Coronary artery (tissue), 2 donors: Measurements from ENCODE around the gene CDK11B.

Source experiments
- DNase-seq: peaks from one replicate; pipeline ENCODE4 v3.0.0-alpha.2; 2017; ENCODE audit warnings: low spot score
- H3K27ac ChIP-seq, 2 donors: fragments of 200-600 bp; sonication (generic); one replicate each; pipeline ENCODE4 v1.5.1; 2016 to 2019
- H3K4me3 ChIP-seq: fragments of 200-600 bp; sonication (generic); 2 replicates; pipeline ENCODE4 v1.5.1; 2016; ENCODE audit warnings: mild to moderate bottlenecking, moderate library complexity
- TF ChIP-seq, protein P1 (sequence below): fragments of 200-600 bp; sonication (generic); IDR thresholded peaks from one replicate; pipeline ENCODE4 v1.5.1; 2019; ENCODE audit warnings: antibody characterized with exemption

The CDK11B gene

DNA sequence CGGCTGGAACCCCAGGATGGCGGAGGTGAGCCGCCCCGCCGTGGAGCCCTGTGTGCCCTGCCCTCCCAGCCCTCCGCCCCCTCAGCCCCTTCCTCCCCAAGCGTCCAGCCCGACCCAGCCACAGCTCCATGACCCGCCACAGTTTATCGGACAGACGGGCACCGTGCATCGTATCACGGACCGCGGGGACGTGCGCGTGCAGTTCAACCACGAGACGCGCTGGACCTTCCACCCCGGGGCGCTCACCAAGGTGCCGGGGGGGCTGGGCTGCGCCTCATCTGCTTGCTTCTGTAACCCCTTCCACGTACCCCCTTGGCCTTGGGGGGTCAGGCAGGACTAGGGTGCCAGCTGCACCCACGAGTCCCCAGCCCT, 33.4 kb downstream of the CDK11B start:
- DNase-seq: no peak
- H3K27ac ChIP-seq: no peak overlapping the region
- no peak overlapping the region for H3K4me3 ChIP-seq
- TF ChIP-seq, protein P1, sequence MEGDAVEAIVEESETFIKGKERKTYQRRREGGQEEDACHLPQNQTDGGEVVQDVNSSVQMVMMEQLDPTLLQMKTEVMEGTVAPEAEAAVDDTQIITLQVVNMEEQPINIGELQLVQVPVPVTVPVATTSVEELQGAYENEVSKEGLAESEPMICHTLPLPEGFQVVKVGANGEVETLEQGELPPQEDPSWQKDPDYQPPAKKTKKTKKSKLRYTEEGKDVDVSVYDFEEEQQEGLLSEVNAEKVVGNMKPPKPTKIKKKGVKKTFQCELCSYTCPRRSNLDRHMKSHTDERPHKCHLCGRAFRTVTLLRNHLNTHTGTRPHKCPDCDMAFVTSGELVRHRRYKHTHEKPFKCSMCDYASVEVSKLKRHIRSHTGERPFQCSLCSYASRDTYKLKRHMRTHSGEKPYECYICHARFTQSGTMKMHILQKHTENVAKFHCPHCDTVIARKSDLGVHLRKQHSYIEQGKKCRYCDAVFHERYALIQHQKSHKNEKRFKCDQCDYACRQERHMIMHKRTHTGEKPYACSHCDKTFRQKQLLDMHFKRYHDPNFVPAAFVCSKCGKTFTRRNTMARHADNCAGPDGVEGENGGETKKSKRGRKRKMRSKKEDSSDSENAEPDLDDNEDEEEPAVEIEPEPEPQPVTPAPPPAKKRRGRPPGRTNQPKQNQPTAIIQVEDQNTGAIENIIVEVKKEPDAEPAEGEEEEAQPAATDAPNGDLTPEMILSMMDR: no peak

DNA sequence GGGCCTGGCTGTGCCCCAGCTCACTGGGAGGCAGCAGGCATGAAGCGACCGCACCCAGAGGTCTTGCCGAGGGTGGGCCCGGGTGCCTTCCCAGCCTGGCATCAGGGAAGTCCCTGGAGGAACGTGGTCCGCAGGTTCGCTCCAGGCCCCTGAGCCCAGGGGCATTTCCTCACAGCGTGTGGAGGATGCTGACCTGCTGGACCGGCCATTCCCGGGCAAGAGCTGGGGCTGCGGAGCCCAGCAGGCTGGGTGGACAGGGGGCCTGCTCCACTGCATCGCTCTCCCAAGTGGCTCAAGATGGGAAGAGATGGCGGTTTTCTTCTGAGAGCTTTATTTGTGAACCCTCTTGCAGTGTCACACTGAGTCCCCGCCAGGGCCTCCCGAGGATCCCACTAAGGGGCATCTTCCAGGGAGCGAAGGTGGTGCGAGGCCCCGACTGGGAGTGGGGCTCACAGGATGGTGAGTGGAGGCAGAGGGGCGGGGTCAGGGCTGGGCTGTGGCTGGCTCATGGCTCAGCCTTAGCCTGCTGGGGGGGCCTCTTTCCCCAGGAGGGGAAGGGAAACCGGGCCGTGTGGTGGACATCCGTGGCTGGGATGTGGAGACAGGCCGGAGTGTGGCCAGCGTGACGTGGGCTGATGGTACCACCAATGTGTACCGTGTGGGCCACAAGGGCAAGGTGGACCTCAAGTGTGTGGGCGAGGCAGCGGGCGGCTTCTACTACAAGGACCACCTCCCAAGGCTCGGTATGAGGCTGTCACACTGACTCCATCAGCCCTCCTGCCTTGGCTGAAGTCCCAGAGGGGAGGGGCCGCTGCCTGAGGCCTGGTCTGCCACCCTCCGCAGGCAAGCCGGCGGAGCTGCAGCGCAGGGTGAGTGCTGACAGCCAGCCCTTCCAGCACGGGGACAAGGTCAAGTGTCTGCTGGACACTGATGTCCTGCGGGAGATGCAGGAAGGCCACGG, 34.1 kb downstream of the CDK11B start:
- Histone ChIP-seq H3K27ac (no peak overlapping the region), H3K4me3 (no peak overlapping the region)
- TF ChIP-seq, protein P1: no peak
- DNase-seq: no peak

DNA sequence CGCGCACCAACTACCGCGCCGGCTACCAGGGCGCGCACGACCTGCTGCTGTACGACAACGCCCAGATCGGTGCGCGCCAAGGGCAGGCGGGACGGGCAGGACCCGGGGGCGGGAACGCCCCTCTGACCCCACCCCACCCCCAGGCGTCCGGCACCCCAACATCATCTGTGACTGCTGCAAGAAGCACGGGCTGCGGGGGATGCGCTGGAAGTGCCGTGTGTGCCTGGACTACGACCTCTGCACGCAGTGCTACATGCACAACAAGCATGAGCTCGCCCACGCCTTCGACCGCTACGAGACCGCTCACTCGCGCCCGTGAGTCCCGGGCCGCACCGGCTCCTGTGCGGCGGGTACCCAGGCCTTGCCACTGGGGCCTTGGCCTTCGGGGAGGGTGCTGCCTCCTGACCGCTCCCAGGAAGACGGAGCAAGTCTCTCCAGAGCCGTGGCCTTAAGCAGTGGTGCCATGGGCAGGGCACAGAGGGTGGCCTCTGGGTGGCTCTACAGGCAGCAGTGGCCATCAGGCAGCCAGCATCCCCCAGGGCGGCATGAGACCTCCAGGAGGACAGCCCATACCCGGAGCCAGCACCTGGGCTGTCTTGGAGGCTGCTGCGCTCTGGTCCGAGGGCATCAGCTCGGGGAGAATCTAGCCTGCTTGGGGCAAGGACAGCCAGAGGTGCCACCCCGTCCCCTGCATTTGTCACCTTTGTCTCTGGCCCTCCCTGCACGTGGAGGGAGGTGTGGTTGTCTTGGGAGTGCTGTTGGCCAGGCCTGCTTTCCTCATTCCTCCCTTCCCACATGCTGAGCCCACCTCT, 35.0 kb downstream of the CDK11B start:
- no peak for DNase-seq
- TF ChIP-seq, protein P1: no peak

DNA sequence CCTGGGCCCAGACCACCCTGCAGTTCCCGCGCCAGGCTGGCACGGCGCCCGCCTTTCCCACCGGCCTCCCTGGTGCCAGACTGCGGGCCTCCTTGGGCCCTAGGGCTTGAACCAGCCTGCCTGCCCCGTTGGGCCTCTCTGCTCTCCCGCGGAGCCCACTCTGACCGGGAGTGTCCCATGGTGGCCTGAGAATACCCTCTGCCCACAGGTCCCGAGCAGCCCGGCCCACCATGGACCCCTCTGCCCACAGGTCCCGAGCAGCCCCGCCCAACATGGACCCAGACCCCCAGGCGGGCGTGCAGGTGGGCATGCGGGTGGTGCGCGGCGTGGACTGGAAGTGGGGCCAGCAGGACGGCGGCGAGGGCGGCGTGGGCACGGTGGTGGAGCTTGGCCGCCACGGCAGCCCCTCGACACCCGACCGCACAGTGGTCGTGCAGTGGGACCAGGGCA, 35.6 kb downstream of the CDK11B start:
- TF ChIP-seq, protein P1: no peak
- no peak for DNase-seq
- Histone ChIP-seq H3K27ac (no peak overlapping the region), H3K4me3 (no peak overlapping the region)

More for the DNA sequence above, 35.0 kb downstream of the CDK11B start:
- Histone ChIP-seq H3K27ac (no peak overlapping the region), H3K4me3 (no peak overlapping the region)

DNA sequence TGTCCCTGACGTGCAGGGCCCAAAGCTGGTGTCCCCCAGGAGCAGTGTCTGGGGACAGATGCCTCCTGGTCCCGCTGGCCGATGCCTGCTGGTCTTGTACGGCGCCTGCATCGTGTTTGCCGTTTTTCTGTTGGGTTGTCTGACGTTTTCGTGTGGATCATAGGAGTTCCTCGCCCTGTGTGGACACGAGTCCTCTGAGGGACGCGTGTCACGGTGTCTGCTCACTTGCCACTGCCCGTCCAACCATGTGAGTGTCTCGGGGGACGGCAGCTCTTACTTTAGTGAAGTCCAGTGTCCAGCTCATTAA, 36.1 kb downstream of the CDK11B start:
- Histone ChIP-seq H3K27ac (no peak overlapping the region), H3K4me3 (no peak overlapping the region)
- TF ChIP-seq, protein P1: no peak
- DNase-seq: no peak

DNA sequence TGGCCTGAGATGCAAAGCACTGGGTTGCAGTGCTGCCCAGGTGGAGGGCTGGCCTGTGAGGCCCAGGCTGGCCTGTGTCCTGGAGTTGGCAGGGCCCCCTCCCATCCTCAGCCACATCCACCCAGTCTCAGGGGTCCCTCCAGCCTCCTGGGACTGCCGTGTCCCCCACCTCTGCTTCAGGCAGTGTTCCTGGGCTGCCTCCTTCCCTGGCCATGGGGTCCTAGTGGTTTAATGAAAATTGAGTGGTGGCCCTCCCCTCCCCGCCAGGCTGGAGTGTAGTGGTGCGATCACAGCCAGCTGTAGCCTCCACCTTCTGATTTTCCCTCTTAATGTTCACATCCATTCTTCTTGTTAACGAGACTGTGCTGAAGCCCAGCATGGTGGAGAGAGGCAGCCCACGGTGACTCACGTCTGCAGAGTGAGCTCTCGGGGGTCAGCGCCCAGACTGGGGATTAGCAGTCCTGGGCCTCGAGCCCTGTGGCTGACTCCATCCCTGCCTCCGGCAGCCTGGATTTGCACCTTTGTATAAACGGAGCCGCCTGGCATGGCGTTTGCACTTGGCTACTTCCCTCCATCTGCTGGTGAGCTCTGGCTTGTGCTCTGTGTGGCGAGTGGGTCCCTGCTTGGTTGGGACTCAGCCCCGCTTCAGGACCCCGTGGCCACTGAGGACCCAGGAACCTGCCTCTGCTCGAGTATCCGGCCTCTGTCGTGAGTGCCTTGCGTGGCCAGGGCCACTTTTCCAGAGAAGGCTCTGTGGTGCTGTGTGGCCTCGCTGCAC, 36.6 kb downstream of the CDK11B start:
- TF ChIP-seq, protein P1: no peak
- no peak overlapping the region for H3K4me3 ChIP-seq
- no peak for DNase-seq
- H3K27ac ChIP-seq: no peak overlapping the region
